WI38 (cell line): ENCODE results near the gene BTBD9.

Experiments used
- H3K4me3 ChIP-seq: 2 replicates; pipeline ENCODE4 v1.5.1; 2011; ENCODE audit warnings: low read depth, mild to moderate bottlenecking, control low read depth, low read length
- CTCF ChIP-seq: IDR thresholded peaks from 2 replicates; pipeline ENCODE4 v1.5.1; 2012; ENCODE audit warnings: low read depth, mild to moderate bottlenecking, control low read depth, low read length

The BTBD9 gene

DNA sequence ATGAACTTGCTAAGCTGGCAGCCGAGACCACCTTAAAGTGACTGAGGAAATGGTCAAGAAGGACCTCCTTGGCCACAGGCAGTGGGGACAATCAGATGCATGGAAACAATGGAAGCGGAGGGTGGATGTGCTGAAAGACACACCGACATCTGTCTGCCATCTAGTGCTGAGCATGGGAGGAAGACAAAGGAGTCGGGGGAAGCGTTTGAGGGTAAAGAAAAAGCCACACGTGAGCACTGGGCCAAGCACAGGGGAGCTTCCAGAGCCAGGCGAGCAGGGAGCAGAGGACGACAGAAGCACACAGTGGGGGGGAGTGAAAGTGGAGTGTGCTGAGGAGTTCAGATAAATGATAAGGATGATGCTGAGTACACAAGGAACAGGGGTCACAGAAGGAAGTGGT, 452.4 kb downstream of the BTBD9 start:
- TF ChIP-seq CTCF = no peak

GRCh38 chr6:38185752-38186151, 454.0 kb downstream of the BTBD9 start:
- TF ChIP-seq CTCF = no peak
- H3K4me3 ChIP-seq = no peak overlapping the region

More for the DNA sequence above, 452.4 kb downstream of the BTBD9 start:
- H3K4me3 ChIP-seq = no peak overlapping the region

DNA sequence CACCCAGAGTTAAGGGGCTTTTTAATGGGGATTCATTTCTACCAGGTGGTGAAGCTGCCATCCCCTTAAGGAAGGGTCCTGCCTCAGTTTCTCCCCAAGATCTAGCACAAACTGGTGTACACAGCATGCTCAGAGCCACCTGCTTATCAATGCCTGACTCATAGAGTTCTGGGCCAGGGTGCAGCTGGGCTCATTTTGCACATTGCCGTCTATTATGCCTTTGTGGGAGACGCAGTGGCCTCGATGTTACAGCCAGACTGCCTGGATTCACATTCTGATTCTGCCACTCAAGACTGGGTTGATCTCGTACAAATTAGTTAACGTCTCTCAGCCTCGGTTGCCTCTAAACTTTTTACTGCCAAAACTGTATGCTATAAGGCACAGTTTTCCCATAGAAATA, 454.5 kb downstream of the BTBD9 start:
- no peak for TF ChIP-seq CTCF
- no peak overlapping the region for H3K4me3 ChIP-seq

DNA sequence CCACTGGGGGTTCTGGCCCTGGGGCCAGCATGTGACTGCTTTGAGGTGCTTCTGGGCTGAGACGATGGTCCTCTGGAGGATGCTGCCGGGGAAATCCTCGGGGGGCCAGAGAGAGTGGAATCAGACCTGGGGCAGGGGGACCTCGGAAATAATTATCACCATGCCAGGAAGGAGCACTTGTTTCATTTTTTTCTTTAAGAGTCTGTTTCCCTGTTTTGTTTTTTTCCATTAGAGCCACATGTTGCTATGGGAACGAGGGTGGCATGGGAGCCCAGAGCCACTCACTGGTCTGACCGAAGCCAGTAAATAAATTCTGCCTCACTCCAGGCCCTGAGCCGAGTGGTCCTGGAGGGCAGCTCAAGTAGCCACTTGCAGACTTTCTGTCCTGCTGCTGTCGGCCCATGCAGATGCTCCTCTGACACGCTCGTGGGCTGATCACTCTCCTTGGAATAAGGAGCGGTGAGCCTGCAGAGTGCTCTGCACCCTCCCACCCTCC, 455.1 kb downstream of the BTBD9 start:
- H3K4me3 ChIP-seq = no peak overlapping the region
- TF ChIP-seq CTCF = no peak

DNA sequence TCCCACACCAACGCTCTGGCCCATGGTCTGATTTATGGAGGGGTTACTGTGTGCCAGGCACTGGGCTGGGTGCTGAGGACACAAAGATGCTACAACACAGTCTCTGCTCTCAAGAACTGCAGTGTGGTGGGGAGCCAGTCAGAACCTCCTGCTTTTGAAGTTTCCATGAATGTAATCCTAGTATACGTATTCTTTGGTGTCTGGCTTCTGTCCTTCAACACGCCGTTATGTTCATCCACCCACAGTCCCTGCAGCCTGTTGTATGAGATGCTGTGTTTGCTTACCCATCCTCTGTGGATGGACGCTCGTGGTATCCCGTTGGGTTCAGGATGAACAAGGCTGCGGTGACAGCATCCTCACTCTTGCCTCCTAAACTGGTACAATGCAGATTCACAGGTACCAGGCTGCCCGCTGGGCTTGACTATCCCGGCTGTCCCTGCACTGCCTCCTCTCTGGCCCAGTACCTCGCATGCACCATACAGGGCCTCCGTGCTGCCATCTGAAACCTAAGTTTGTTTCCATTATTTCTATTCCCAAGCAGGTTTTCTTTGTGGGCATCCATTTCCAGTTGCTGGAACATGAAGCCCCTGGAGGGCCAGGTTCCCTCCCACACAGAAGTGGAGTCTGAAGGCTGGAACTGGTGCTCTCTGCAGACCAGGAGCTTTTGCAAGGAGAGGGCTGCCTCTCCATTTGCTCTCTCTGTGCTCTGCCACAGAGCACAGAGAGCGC, 455.7 kb downstream of the BTBD9 start:
- TF ChIP-seq CTCF = no peak
- no peak overlapping the region for H3K4me3 ChIP-seq

GRCh38 chr6:38182426-38182825, 457.3 kb downstream of the BTBD9 start:
- H3K4me3 ChIP-seq = no peak overlapping the region
- no peak for TF ChIP-seq CTCF

DNA sequence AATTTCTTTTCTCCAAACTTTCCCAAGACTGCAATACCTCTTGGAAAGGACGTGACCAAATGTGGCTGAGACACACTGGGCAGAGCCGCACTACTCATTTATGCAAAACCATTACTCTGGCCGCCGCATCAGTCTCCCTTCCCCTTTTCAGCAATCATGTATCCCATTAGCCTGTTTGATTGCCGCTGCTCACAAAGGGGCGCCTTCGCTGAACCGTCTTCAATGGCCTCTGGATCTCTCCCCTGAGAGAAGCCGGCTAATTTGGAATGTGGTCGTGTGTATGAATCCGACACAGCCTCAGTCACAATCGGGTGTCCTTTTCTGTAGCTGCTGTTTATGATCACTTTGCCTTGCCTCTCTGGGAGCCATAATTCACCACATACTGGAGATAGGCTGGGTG, 459.1 kb downstream of the BTBD9 start:
- no peak overlapping the region for H3K4me3 ChIP-seq
- no peak for TF ChIP-seq CTCF
